K562 (cell line): ENCODE results near the gene TPK1. TPM values are rescaled to one million over a fixed set of nuclear protein-coding genes. Genes with fewer than 3 reads are reported as not detected.

Experiments used
- ATAC-seq: fragments of 200-7000 bp; cut with Tn5 transposase; 3 replicates; pipeline ENCODE4 v1.9.1; 2020; ENCODE audit warnings: moderate library complexity
- BruUV-seq: library from RNA; stranded (reverse); fragments of 400-500 nt; replicated peaks from 2 replicates; lab custom pipeline; 2021; lab: Mats Ljungman, UMichigan
- CTCF ChIA-PET: fragments of 300-600 bp; formaldehyde crosslinking; extraction: SDS; loops from one replicate; lab custom pipeline; 2021; ENCODE audit warnings: low intra/inter-chr PET ratio; lab: Yijun Ruan, JAX
- POLR2A ChIA-PET: fragments of 300-600, 350-650 bp; sonication (Branson Sonifier 250); formaldehyde crosslinking; extraction: SDS; loops from one replicate; lab custom pipeline; 2021; ENCODE audit warnings: antibody characterized with exemption, inconsistent platforms; lab: Yijun Ruan, JAX
- DNase-seq, 4 experiments: peaks; one replicate each; pipeline versions ENCODE4 v3.0.0 to v3.0.0-alpha.2; 2011 to 2018; ENCODE audit warnings: low spot score in 3 of 4, mixed read lengths in 3 of 4; ENCODE audit errors: extremely low read depth in 1 of 4
- FAIRE-seq: peaks from 2 replicates; lab custom pipeline; 2011; peaks lifted over from hg19 to GRCh38; lab: Jason Lieb, UNC
- H2AFZ ChIP-seq: 2 replicates; pipeline ENCODE4 v1.6.0; 2011; ENCODE audit warnings: low read depth, low read length, control low read depth, inconsistent platforms
- H3K27ac ChIP-seq: fragments of 200-600 bp; 3 replicates; pipeline ENCODE4 v1.8.0; 2011; ENCODE audit warnings: low read depth, mild to moderate bottlenecking, control low read depth, inconsistent platforms, low read length, moderate library complexity, mixed read lengths; ENCODE audit errors: extremely low read depth
- H3K27me3 ChIP-seq, 2 experiments: fragments of 300-600 bp in 1 of 2; 2 replicates in 1 of 2; 3 replicates in 1 of 2; pipeline versions ENCODE4 v1.6.0 to v1.8.0; 2011; ENCODE audit warnings: inconsistent platforms in 2 of 2, low read length in 2 of 2, mild to moderate bottlenecking in 1 of 2, mixed read lengths in 1 of 2, moderate library complexity in 1 of 2; ENCODE audit not compliant: control insufficient read depth in 2 of 2, insufficient read depth in 2 of 2
- H3K36me3 ChIP-seq: fragments of 300-600 bp; 3 replicates; pipeline ENCODE4 v1.8.0; 2011; ENCODE audit warnings: mild to moderate bottlenecking, low read length, inconsistent platforms; ENCODE audit not compliant: control insufficient read depth, insufficient read depth
- H3K4me1 ChIP-seq, 2 experiments: fragments of 200-600 bp in 1 of 2; replicated peaks in 1 of 2; 2 replicates in 1 of 2; 3 replicates in 1 of 2; pipeline versions ENCODE4 v1.5.1 to v1.8.0; 2011; ENCODE audit warnings: inconsistent platforms in 2 of 2, low read length in 2 of 2, mild to moderate bottlenecking in 1 of 2, mixed read lengths in 1 of 2, moderate library complexity in 1 of 2; ENCODE audit not compliant: control insufficient read depth in 2 of 2, insufficient read depth in 2 of 2
- H3K4me2 ChIP-seq: 2 replicates; pipeline ENCODE4 v1.6.1; 2011; ENCODE audit warnings: low read length, control low read depth, inconsistent platforms, mixed read lengths; ENCODE audit not compliant: insufficient read depth
- H3K4me3 ChIP-seq: fragments of 200-600 bp; sonication (generic), shearing (Covaris generic); 2 replicates; pipeline ENCODE4 v1.5.1; 2016; ENCODE audit warnings: control low read depth, inconsistent platforms
- H3K79me2 ChIP-seq: fragments of 200-600 bp; 3 replicates; pipeline ENCODE4 v1.8.0; 2011; ENCODE audit warnings: low read length, inconsistent platforms; ENCODE audit not compliant: control insufficient read depth, insufficient read depth
- H3K9ac ChIP-seq, 2 experiments: 2 replicates each; pipeline versions ENCODE4 v1.6.0 to v1.6.1; 2011; ENCODE audit warnings: low read depth in 2 of 2, low read length in 2 of 2, control low read depth in 1 of 2, inconsistent platforms in 1 of 2, mild to moderate bottlenecking in 1 of 2, mixed read lengths in 1 of 2; ENCODE audit not compliant: insufficient read depth in 1 of 2
- H3K9me1 ChIP-seq: one replicate; pipeline ENCODE4 v1.6.0; 2011; ENCODE audit warnings: inconsistent platforms, mild to moderate bottlenecking, low read length, moderate library complexity; ENCODE audit not compliant: control insufficient read depth, insufficient read depth
- H3K9me3 ChIP-seq: replicated peaks from 2 replicates; pipeline ENCODE4 v1.5.1; 2011; ENCODE audit warnings: low read depth, low read length, inconsistent platforms; ENCODE audit not compliant: control insufficient read depth, insufficient read depth
- H4K20me1 ChIP-seq: replicated peaks from 2 replicates; pipeline ENCODE4 v1.6.1; 2011; ENCODE audit warnings: low read length, inconsistent platforms, mixed read lengths; ENCODE audit not compliant: control insufficient read depth, insufficient read depth
- ELF4 ChIP-seq: fragments of 450-650 bp; formaldehyde crosslinking; IDR thresholded peaks from 2 replicates; pipeline ENCODE4 v1.4.0; 2022; ENCODE audit warnings: missing genetic modification characterization
- HMG20B ChIP-seq: fragments of 250-450 bp; sonication (Bioruptor Pico); IDR thresholded peaks from 2 replicates; pipeline ENCODE4 v1.5.0; 2021; ENCODE audit warnings: mild to moderate bottlenecking
- KLF13 ChIP-seq: fragments of 450-650 bp; IDR thresholded peaks from 2 replicates; pipeline ENCODE4 v1.6.1; 2016; ENCODE audit warnings: missing genetic modification characterization, low read depth, mild to moderate bottlenecking, missing compliant biosample characterization, moderate library complexity, borderline replicate concordance
- in situ Hi-C: fragments of 300-500 bp; cut with MboI; formaldehyde crosslinking; loops from 4 replicates; pipeline ENCODE4 v1.15.0; 2018; ENCODE audit warnings: inconsistent platforms, mixed read lengths
- intact Hi-C: fragments of 100-400 bp; cut with micrococcal nuclease; formaldehyde crosslinking; loops from 2 replicates; pipeline ENCODE4 v1.14.2; 2022
- polyA plus RNA-seq, 8 experiments: library from polyadenylated mRNA; depleted of rRNA in 4 of 8; stranded (reverse) in 5 of 8; unstranded in 3 of 8; fragments of >200 nt; fragmentation: Nextera tagmentation in 2 of 8; fragmentation: Illumina TruSeq in 1 of 8; extraction: Ambion mirVana in 2 of 8; extraction: Trizol in 1 of 8; gene quantifications; 2 replicates each; pipeline versions ENCODE4 v1.2.1 to v1.2.3, GENCODE V29; 2011 to 2014; ENCODE audit warnings: inconsistent platforms in 1 of 8, missing spikeins in 1 of 8
- total RNA-seq, 7 experiments: library from RNA; depleted of rRNA in 6 of 7; stranded (reverse); fragments of >200 nt in 6 of 7; fragmentation: Illumina TruSeq in 2 of 7; extraction: Trizol in 2 of 7; gene quantifications; 2 replicates each; pipeline versions ENCODE4 v1.2.1 to v1.2.3, GENCODE V29; 2011 to 2021; ENCODE audit warnings: low replicate concordance in 1 of 7
- TF ChIP-seq, protein P1 (sequence below): fragments of 450-650 bp; IDR thresholded peaks from 2 replicates; pipeline ENCODE4 v1.6.1; 2018; ENCODE audit warnings: mild to moderate bottlenecking, low read depth; ENCODE audit not compliant: partially characterized antibody
- TF ChIP-seq, protein P2 (sequence below): sonication (generic); formaldehyde crosslinking; IDR thresholded peaks from 2 replicates; pipeline ENCODE4 v1.8.1; 2023; ENCODE audit warnings: mild to moderate bottlenecking, missing genetic modification reagents

TPK1 gene
- total and polyA plus RNA-seq, 9 of the 15 experiments (the other 6 are each of a cell fraction or from before 2014, with no cell fraction given), result 5.1 to 16.2 (median 9.2) TPM

DNA sequence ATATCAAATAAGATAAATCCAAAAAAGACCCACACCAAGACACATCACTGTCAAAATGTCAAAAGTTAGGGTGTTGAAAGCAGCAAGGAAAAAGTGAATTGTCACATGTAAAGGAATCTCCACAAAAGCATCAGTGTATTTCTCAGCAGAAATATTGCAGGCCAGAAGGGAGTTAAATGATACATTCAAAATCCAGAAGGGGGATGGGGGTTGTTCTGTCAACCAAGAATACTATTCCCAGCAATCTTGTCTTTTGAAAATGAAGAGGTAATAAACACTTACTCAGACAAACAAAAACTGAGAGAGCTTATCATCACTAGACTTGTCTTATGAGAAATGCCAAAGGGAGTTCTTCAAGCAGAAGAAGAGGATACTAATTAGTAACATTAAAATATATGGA lies 241.3 kb downstream of the TPK1 start:
- H3K4me3 ChIP-seq, result no peak overlapping the region
- H4K20me1 ChIP-seq, result no peaks in the 10 kb centered on the region
- FAIRE-seq (no peak), DNase-seq (no peak), ATAC-seq (no peak)
- no peak overlapping the region for H3K27ac ChIP-seq
- no peak overlapping the region for H2AFZ ChIP-seq
- in situ Hi-C loops (no loop called here), intact Hi-C loops (no loop called here)
- no peaks in the 10 kb centered on the region for H3K27me3 ChIP-seq
- no peaks in the 10 kb centered on the region for H3K9me3 ChIP-seq
- BruUV-seq, result no TSS peak
- ChIA-PET POLR2A (no interaction called here), CTCF (no interaction called here)
- H3K4me2 ChIP-seq, result no peak overlapping the region
- H3K4me1 ChIP-seq, result no peaks in the 10 kb centered on the region
- no peak overlapping the region for H3K9ac ChIP-seq
- H3K36me3 ChIP-seq, result no peaks in the 10 kb centered on the region
- no peaks in the 10 kb centered on the region for H3K9me1 ChIP-seq
- H3K79me2 ChIP-seq, result no peaks in the 10 kb centered on the region
- TF ChIP-seq, protein P1, sequence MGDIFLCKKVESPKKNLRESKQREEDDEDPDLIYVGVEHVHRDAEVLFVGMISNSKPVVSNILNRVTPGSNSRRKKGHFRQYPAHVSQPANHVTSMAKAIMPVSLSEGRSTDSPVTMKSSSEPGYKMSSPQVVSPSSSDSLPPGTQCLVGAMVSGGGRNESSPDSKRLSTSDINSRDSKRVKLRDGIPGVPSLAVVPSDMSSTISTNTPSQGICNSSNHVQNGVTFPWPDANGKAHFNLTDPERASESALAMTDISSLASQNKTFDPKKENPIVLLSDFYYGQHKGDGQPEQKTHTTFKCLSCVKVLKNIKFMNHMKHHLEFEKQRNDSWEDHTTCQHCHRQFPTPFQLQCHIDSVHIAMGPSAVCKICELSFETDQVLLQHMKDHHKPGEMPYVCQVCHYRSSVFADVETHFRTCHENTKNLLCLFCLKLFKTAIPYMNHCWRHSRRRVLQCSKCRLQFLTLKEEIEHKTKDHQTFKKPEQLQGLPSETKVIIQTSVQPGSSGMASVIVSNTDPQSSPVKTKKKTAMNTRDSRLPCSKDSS, result no peak
- TF ChIP-seq, protein P2, sequence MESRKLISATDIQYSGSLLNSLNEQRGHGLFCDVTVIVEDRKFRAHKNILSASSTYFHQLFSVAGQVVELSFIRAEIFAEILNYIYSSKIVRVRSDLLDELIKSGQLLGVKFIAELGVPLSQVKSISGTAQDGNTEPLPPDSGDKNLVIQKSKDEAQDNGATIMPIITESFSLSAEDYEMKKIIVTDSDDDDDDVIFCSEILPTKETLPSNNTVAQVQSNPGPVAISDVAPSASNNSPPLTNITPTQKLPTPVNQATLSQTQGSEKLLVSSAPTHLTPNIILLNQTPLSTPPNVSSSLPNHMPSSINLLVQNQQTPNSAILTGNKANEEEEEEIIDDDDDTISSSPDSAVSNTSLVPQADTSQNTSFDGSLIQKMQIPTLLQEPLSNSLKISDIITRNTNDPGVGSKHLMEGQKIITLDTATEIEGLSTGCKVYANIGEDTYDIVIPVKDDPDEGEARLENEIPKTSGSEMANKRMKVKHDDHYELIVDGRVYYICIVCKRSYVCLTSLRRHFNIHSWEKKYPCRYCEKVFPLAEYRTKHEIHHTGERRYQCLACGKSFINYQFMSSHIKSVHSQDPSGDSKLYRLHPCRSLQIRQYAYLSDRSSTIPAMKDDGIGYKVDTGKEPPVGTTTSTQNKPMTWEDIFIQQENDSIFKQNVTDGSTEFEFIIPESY (CRISPR knock-in tag), result no peak
- TF ChIP-seq KLF13 (tag) (no peak), HMG20B (CRISPR knock-in tag) (no peak), ELF4 (CRISPR knock-in tag) (no peak)
